Measurements from ENCODE around the gene SHTN1. TPM values are rescaled to one million over a fixed set of nuclear protein-coding genes. Genes with fewer than 3 reads are reported as not detected.

SHTN1 gene
- total RNA-seq, 2 donors from 2014 or later: 28.1 to 30.9 TPM

DNA sequence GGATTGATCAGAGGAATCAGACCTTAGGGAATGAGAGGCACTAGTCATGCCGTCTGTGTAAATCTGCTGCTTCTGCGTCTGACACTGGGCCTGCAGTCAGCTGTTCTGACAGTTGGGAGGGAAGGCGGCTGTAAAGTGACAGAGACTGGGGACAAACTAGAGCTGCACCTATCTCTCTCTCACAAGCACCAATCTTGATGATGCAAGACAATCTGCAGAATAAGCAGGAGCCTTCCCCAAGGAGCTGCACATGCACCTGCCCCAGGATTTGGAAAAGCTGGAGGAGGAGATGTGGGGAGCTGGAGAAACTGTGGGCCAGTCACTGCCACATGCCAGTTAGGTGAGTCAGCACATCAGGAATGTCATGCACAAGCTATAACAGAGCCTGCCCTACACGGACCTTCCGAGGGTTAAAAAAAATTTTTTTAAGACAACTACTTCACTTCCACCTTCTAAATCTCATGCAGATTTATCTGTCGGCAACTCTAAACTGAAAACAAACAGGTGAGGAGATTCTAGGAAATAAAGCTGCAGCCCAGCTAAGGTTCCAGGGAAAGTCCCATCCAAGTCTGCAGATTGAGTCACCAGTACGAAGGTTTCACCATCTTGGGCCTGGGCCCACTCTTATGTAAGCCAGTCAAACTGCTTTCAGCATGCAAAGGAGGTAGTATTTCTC lies 116.5 kb downstream of the SHTN1 start:
- peak; percentile 62 for DNase-seq
- Histone ChIP-seq H3K27ac (peak overlapping the region; percentile 30), H3K4me3 (no peak overlapping the region), H3K9ac (ENCODE audit: low read depth in 2 of 2, low read length in 2 of 2) (no peak overlapping the region), H3K27me3 (no peaks in the 10 kb centered on the region), H3K36me3 (no peaks in the 10 kb centered on the region), H3K4me1 (no peaks in the 10 kb centered on the region), H3K9me3 (no peaks in the 10 kb centered on the region)
- intact Hi-C loops (cut with DNase I): no loop called here
- TF ChIP-seq, protein P1, sequence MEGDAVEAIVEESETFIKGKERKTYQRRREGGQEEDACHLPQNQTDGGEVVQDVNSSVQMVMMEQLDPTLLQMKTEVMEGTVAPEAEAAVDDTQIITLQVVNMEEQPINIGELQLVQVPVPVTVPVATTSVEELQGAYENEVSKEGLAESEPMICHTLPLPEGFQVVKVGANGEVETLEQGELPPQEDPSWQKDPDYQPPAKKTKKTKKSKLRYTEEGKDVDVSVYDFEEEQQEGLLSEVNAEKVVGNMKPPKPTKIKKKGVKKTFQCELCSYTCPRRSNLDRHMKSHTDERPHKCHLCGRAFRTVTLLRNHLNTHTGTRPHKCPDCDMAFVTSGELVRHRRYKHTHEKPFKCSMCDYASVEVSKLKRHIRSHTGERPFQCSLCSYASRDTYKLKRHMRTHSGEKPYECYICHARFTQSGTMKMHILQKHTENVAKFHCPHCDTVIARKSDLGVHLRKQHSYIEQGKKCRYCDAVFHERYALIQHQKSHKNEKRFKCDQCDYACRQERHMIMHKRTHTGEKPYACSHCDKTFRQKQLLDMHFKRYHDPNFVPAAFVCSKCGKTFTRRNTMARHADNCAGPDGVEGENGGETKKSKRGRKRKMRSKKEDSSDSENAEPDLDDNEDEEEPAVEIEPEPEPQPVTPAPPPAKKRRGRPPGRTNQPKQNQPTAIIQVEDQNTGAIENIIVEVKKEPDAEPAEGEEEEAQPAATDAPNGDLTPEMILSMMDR (IDR thresholded peaks at IDR 0.05): no peak

- no peaks in the 10 kb centered on the region for H3K4me1 ChIP-seq
- no peak overlapping the region for H3K9ac ChIP-seq (ENCODE audit: low read depth in 2 of 2, low read length in 2 of 2)
- H3K9me3 ChIP-seq: no peaks in the 10 kb centered on the region
- TF ChIP-seq, protein P1 (IDR thresholded peaks at IDR 0.05): no peak
- no peak for DNase-seq
- H3K36me3 ChIP-seq: no peaks in the 10 kb centered on the region
- intact Hi-C loops (cut with DNase I): no loop called here
- no peak overlapping the region for H3K4me3 ChIP-seq
- no peak overlapping the region for H3K27ac ChIP-seq
- no peaks in the 10 kb centered on the region for H3K27me3 ChIP-seq
Observed at GRCh38 chr10:116886772-116887171, 118.2 kb downstream of the SHTN1 start.

- Histone ChIP-seq H3K36me3 (no peaks in the 10 kb centered on the region), H3K27me3 (no peaks in the 10 kb centered on the region), H3K27ac (no peak overlapping the region), H3K4me1 (no peaks in the 10 kb centered on the region), H3K9me3 (no peaks in the 10 kb centered on the region), H3K9ac (ENCODE audit: low read depth in 2 of 2, low read length in 2 of 2) (no peak overlapping the region), H3K4me3 (no peak overlapping the region)
- TF ChIP-seq, protein P1 (IDR thresholded peaks at IDR 0.05): no peak
- no peak for DNase-seq
- intact Hi-C loops (cut with DNase I): no loop called here
Observed at GRCh38 chr10:116882639-116883038, 122.3 kb downstream of the SHTN1 start.

DNA sequence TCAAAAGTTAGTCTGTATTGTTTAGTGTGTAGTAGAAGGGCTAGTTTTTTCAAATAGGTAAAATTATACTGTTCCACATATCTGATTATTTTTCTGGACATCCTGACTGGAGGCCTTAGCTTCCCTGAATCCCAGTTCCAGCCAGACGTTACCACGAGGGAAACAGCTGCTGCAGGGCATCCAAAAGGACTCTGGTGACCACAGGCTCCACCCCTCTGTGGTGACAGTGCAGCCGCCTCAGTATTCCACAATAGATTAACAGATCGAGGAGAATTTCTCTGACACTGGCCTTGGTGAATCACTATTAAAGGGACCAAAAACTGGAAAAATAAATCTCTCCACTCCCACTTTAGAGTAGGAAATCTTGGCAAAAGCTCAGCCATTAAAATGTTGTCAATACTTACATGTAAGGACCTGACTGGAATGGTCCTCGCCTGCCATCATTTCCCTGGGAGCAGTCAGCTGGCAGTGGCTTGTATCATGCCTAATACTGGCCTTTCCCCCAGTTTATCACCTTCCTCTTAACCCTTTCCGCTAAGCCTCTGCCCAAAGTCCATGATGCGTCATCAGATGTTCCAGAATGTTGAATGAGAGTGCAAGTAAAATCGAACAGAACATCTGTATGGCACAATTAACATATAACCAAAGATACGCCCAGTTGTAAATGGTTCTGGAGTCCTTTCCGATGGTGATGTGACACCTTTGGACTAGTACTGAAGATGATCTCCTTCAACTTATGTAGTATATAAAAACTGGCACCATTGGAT lies 124.1 kb downstream of the SHTN1 start:
- Histone ChIP-seq H3K9ac (ENCODE audit: low read depth in 2 of 2, low read length in 2 of 2) (no peak overlapping the region), H3K27ac (no peak overlapping the region), H3K27me3 (no peaks in the 10 kb centered on the region), H3K9me3 (no peaks in the 10 kb centered on the region), H3K36me3 (no peaks in the 10 kb centered on the region), H3K4me1 (no peaks in the 10 kb centered on the region), H3K4me3 (no peak overlapping the region)
- no peak for DNase-seq
- intact Hi-C loops (cut with DNase I): no loop called here
- TF ChIP-seq, protein P1 (IDR thresholded peaks at IDR 0.05): no peak

GRCh38 chr10:116879817-116880216 lies 125.2 kb downstream of the SHTN1 start:
- TF ChIP-seq, protein P1 (IDR thresholded peaks at IDR 0.05): no peak
- no peaks in the 10 kb centered on the region for H3K4me1 ChIP-seq
- H3K27ac ChIP-seq: no peak overlapping the region

More at GRCh38 chr10:116879817-116880216, 125.2 kb downstream of the SHTN1 start:
- no peaks in the 10 kb centered on the region for H3K9me3 ChIP-seq
- H3K27me3 ChIP-seq: no peaks in the 10 kb centered on the region
- no peak overlapping the region for H3K4me3 ChIP-seq
- DNase-seq: no peak
- no peaks in the 10 kb centered on the region for H3K36me3 ChIP-seq
- no peak overlapping the region for H3K9ac ChIP-seq (ENCODE audit: low read depth in 2 of 2, low read length in 2 of 2)
- intact Hi-C loops (cut with DNase I): no loop called here

All from colonic mucosa (tissue), 4 donors.